HCT116 (cell line): Measurements from ENCODE around the gene CYBA. TPM values are rescaled to one million over a fixed set of nuclear protein-coding genes. Genes with fewer than 3 reads are reported as not detected.
"Not testable (repeated sequence)": the region's sequence is repeated elsewhere in the genome, so short reads cannot be mapped to it uniquely, and the experiment has no call there.

Experiments used
- ATAC-seq: fragments of 200-7000 bp; cut with Tn5 transposase; 2 replicates; pipeline ENCODE4 v1.9.1; 2020; ENCODE audit warnings: mild to moderate bottlenecking, moderate library complexity
- BruUV-seq: library from RNA; stranded (reverse); fragments of 400-500 nt; replicated peaks from 2 replicates; lab custom pipeline; 2021; lab: Mats Ljungman, UMichigan
- CTCF ChIA-PET: fragments of 300-600 bp; sonication (Branson Sonifier 250); formaldehyde crosslinking; loops from one replicate; lab custom pipeline; 2021; ENCODE audit warnings: antibody characterized with exemption; lab: Charles Lee
- POLR2A ChIA-PET: fragments of 300-600, 350-600 bp; sonication (Branson Sonifier 250); formaldehyde crosslinking; loops from one replicate; lab custom pipeline; 2021; ENCODE audit warnings: antibody characterized with exemption; lab: Charles Lee
- RAD21 ChIA-PET, 2 experiments: fragments of 300-600 bp; sonication (Branson Sonifier 250); formaldehyde crosslinking; loops; one replicate each; lab custom pipeline; 2023; ENCODE audit warnings: low total read pairs in 2 of 2; ENCODE audit not compliant: uncharacterized antibody in 2 of 2, unreplicated experiment in 2 of 2, low non-redundant PET in 1 of 2; lab: Charles Lee
- DNase-seq: peaks from one replicate; pipeline ENCODE4 v3.0.0-alpha.2; 2010; ENCODE audit warnings: low read depth, low spot score
- H2AFZ ChIP-seq: fragments of 200-600 bp; shearing (Covaris generic), sonication (generic); 2 replicates; pipeline ENCODE4 v1.6.1; 2017; ENCODE audit warnings: low read depth, mixed run types, mixed read lengths, antibody characterized with exemption, low read length; ENCODE audit not compliant: poor library complexity, severe bottlenecking
- H3K27ac ChIP-seq: 2 replicates; pipeline ENCODE4 v1.5.1; 2012; ENCODE audit warnings: low read depth, low read length
- H3K27me3 ChIP-seq: fragments of 200-600 bp; sonication (generic); 2 replicates; pipeline ENCODE4 v1.6.1; 2016; ENCODE audit warnings: mixed run types, low read length, mixed read lengths; ENCODE audit not compliant: insufficient read depth
- H3K36me3 ChIP-seq, 2 experiments: fragments of 200-500 bp in 1 of 2; fragments of 200-600 bp in 1 of 2; sonication (Bioruptor generic) in 1 of 2; sonication (generic) in 1 of 2; 2 replicates each; pipeline versions ENCODE4 v1.5.1 to v1.6.1; 2014 to 2016; ENCODE audit warnings: low read length in 2 of 2, inconsistent platforms in 1 of 2, mixed read lengths in 1 of 2, mixed run types in 1 of 2; ENCODE audit not compliant: insufficient read depth in 2 of 2, control insufficient read depth in 1 of 2
- H3K4me1 ChIP-seq, 2 experiments: fragments of 200-600 bp in 1 of 2; sonication (generic) in 1 of 2; 2 replicates each; pipeline versions ENCODE4 v1.5.1 to v1.6.1; 2012 to 2017; ENCODE audit warnings: low read length in 2 of 2, inconsistent platforms in 1 of 2, mild to moderate bottlenecking in 1 of 2, mixed read lengths in 1 of 2, mixed run types in 1 of 2, moderate library complexity in 1 of 2; ENCODE audit not compliant: insufficient read depth in 2 of 2, control insufficient read depth in 1 of 2
- H3K4me2 ChIP-seq: fragments of 200-600 bp; sonication (generic); 2 replicates; pipeline ENCODE4 v1.6.1; 2017; ENCODE audit warnings: mixed run types, low read length, mixed read lengths
- H3K4me3 ChIP-seq, 2 experiments: fragments of 200-600 bp in 1 of 2; sonication (generic) in 1 of 2; replicated peaks in 1 of 2; 2 replicates each; pipeline ENCODE4 v1.5.1; 2011 to 2016; ENCODE audit warnings: low read length in 2 of 2, control low read depth in 1 of 2, low read depth in 1 of 2, mild to moderate bottlenecking in 1 of 2, mixed read lengths in 1 of 2, mixed run types in 1 of 2
- H3K79me2 ChIP-seq: fragments of 200-600 bp; sonication (generic); 2 replicates; pipeline ENCODE4 v1.6.1; 2017; ENCODE audit warnings: mild to moderate bottlenecking, mixed run types, low read length, moderate library complexity, mixed read lengths; ENCODE audit not compliant: insufficient read depth
- H3K9ac ChIP-seq: fragments of 200-600 bp; sonication (generic); 2 replicates; pipeline ENCODE4 v1.6.1; 2016; ENCODE audit warnings: low read length, mixed read lengths
- H3K9me2 ChIP-seq: fragments of 200-600 bp; sonication (generic), shearing (Covaris generic); 2 replicates; pipeline ENCODE4 v1.6.1; 2017; ENCODE audit warnings: mixed run types, mild to moderate bottlenecking, moderate library complexity; ENCODE audit not compliant: insufficient read depth
- H3K9me3 ChIP-seq, 2 experiments: fragments of 200-500 bp in 1 of 2; fragments of 200-600 bp in 1 of 2; sonication (Bioruptor generic) in 1 of 2; sonication (generic) in 1 of 2; 2 replicates each; pipeline ENCODE4 v1.6.1; 2014 to 2017; ENCODE audit warnings: low read length in 2 of 2, mixed read lengths in 2 of 2, inconsistent platforms in 1 of 2, low read depth in 1 of 2, mild to moderate bottlenecking in 1 of 2, mixed run types in 1 of 2, moderate library complexity in 1 of 2; ENCODE audit not compliant: control insufficient read depth in 1 of 2, insufficient read depth in 1 of 2
- H4K20me1 ChIP-seq: fragments of 200-600 bp; sonication (generic), shearing (Covaris generic); 2 replicates; pipeline ENCODE4 v1.6.1; 2017; ENCODE audit warnings: mixed run types, mild to moderate bottlenecking, moderate library complexity; ENCODE audit not compliant: insufficient read depth
- CBX3 ChIP-seq: IDR thresholded peaks from 2 replicates; pipeline ENCODE4 v1.6.1; 2012; ENCODE audit warnings: low read depth
- EGR1 ChIP-seq: IDR thresholded peaks from 2 replicates; pipeline ENCODE4 v1.6.1; 2012; ENCODE audit warnings: low read depth
- FOSL1 ChIP-seq: IDR thresholded peaks from 2 replicates; pipeline ENCODE4 v1.6.1; 2012; ENCODE audit warnings: low read depth
- TCF7L2 ChIP-seq: IDR thresholded peaks from 2 replicates; pipeline ENCODE4 v1.7.0; 2011; ENCODE audit warnings: borderline replicate concordance, inconsistent platforms; ENCODE audit not compliant: insufficient read depth, insufficient read length; ENCODE audit errors: extremely low read depth
- ZNF274 ChIP-seq: fragments of 200-500 bp; sonication (Bioruptor generic); IDR thresholded peaks from 2 replicates; pipeline ENCODE4 v1.6.1; 2014; ENCODE audit warnings: mild to moderate bottlenecking, low read depth, low read length, inconsistent platforms
- intact Hi-C: fragments of 100-400 bp; cut with micrococcal nuclease; formaldehyde crosslinking; loops from 2 replicates; pipeline ENCODE4 v1.10.0; 2022
- total RNA-seq: library from RNA; stranded (reverse); gene quantifications from one replicate; pipeline ENCODE4 v1.2.1, GENCODE V29; 2021; ENCODE audit not compliant: unreplicated experiment
- TF ChIP-seq, protein P1 (sequence below): IDR thresholded peaks from 2 replicates; pipeline ENCODE4 v1.6.1; 2011; ENCODE audit warnings: mild to moderate bottlenecking, low read length, moderate library complexity; ENCODE audit not compliant: insufficient replicate concordance; ENCODE audit errors: extremely low read depth

Gene CYBA
- total RNA-seq, 1 experiment from 2014 or later, result 321 TPM

DNA sequence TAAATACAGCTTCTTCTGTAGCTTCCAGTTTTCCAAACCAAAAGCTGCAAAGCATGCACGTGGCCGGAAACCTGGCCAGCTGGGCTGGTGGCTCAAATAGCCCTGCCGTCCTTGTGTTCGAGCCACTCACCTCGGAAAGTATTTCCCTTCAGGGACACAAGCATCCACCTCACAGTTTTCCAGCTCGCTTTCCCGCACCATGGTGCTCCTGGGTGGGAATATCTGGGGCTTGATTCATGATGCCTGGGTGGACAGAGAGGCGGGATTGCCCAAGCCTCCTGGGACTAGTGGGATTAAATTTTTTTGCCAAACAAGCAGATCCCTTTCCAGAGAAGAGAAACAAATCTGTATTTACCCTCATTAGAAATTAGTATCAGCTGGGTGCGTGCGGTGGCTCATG lies 19.1 kb upstream of the CYBA start:
- H3K9ac ChIP-seq, result no peak overlapping the region
- TF ChIP-seq ZNF274, result no peak
- TF ChIP-seq TCF7L2, result no peak
- TF ChIP-seq CBX3, result no peak
- TF ChIP-seq, protein P1, sequence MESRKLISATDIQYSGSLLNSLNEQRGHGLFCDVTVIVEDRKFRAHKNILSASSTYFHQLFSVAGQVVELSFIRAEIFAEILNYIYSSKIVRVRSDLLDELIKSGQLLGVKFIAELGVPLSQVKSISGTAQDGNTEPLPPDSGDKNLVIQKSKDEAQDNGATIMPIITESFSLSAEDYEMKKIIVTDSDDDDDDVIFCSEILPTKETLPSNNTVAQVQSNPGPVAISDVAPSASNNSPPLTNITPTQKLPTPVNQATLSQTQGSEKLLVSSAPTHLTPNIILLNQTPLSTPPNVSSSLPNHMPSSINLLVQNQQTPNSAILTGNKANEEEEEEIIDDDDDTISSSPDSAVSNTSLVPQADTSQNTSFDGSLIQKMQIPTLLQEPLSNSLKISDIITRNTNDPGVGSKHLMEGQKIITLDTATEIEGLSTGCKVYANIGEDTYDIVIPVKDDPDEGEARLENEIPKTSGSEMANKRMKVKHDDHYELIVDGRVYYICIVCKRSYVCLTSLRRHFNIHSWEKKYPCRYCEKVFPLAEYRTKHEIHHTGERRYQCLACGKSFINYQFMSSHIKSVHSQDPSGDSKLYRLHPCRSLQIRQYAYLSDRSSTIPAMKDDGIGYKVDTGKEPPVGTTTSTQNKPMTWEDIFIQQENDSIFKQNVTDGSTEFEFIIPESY, result no peak
- no peak for TF ChIP-seq FOSL1
- TF ChIP-seq EGR1, result no peak
- H3K4me1 ChIP-seq, result peaks cover 0 to 3% of the 10 kb centered on the region in 2 experiments; a peak in 1 of 4 replicates
- BruUV-seq, result no TSS peak
- H3K9me3 ChIP-seq, result no peaks in the 10 kb centered on the region
- no peak overlapping the region for H3K27ac ChIP-seq
- H3K36me3 ChIP-seq, result no peaks in the 10 kb centered on the region
- H3K9me2 ChIP-seq, result no peaks in the 10 kb centered on the region
- ChIA-PET CTCF (interaction anchor here (1.0 to 1.2 kb wide), 2 partner anchors 11 to 68 kb away, joined by 3 read pairs; no protein-coding TSS in a partner anchor), POLR2A (no interaction called here), RAD21 (no interaction called here)
- intact Hi-C loops, result no loop called here
- no peak for ATAC-seq
- no peaks in the 10 kb centered on the region for H3K79me2 ChIP-seq
- H2AFZ ChIP-seq, result no peak overlapping the region
- no peak overlapping the region for H3K4me3 ChIP-seq
- DNase-seq, result no peak
- no peaks in the 10 kb centered on the region for H3K27me3 ChIP-seq
- no peaks in the 10 kb centered on the region for H4K20me1 ChIP-seq
- H3K4me2 ChIP-seq, result no peak overlapping the region

DNA sequence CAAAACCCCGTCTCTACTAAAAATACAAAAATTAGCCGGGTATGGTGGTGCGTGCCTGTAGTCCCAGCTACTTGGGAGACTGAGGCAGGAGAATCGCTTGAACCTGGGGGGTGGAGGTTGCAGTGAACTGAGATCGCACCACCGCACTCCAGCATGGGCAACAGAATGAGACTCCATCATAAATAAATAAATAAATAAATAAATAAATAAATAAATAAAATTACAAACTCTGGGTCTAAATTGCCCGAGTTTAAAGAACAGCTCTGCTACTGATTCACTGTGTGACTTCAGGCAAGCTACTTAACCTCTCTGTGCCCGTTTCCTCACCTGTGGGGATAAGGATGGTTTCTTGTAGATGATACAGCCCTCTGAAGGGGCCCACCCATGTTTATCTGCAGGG lies 18.6 kb upstream of the CYBA start:
- H2AFZ ChIP-seq, H3K4me3 ChIP-seq, H3K79me2 ChIP-seq, H3K36me3 ChIP-seq, BruUV-seq, H3K27ac ChIP-seq, H3K9me2 ChIP-seq, H3K4me2 ChIP-seq, POLR2A ChIA-PET, intact Hi-C loops, H3K9me3 ChIP-seq, DNase-seq, RAD21 ChIA-PET, H4K20me1 ChIP-seq, H3K27me3 ChIP-seq, ATAC-seq, H3K4me1 ChIP-seq, H3K9ac ChIP-seq: not testable (repeated sequence)
- CTCF ChIA-PET, result interaction anchor here (1.0 to 1.2 kb wide), 2 partner anchors 11 to 68 kb away, joined by 3 read pairs; no protein-coding TSS in a partner anchor
